Glutamatergic neuron (in vitro differentiated cells): ENCODE results near the gene SMC1B. TPM values are rescaled to one million over a fixed set of nuclear protein-coding genes. Genes with fewer than 3 reads are reported as not detected.

ENCODE experiments used
- DNase-seq: peaks from one replicate; pipeline ENCODE4 v3.0.0; 2022
- H3K27ac Mint-ChIP-seq: one replicate; pipeline ENCODE4 v1.8.0; 2020; ENCODE audit warnings: mild to moderate bottlenecking, mixed read lengths, inconsistent platforms; ENCODE audit not compliant: unreplicated experiment
- H3K27me3 Mint-ChIP-seq: one replicate; pipeline ENCODE4 v1.8.0; 2020; ENCODE audit warnings: mild to moderate bottlenecking, moderate library complexity, mixed read lengths, inconsistent platforms; ENCODE audit not compliant: unreplicated experiment
- H3K36me3 Mint-ChIP-seq: one replicate; pipeline ENCODE4 v1.8.0; 2020; ENCODE audit warnings: mild to moderate bottlenecking, mixed read lengths, inconsistent platforms; ENCODE audit not compliant: unreplicated experiment
- H3K4me1 Mint-ChIP-seq: one replicate; pipeline ENCODE4 v1.8.0; 2020; ENCODE audit warnings: mild to moderate bottlenecking, low read depth, mixed read lengths, inconsistent platforms; ENCODE audit not compliant: unreplicated experiment
- H3K4me3 Mint-ChIP-seq: one replicate; pipeline ENCODE4 v1.8.0; 2020; ENCODE audit warnings: mild to moderate bottlenecking, mixed read lengths, inconsistent platforms; ENCODE audit not compliant: unreplicated experiment
- H3K9me3 Mint-ChIP-seq: one replicate; pipeline ENCODE4 v1.8.0; 2020; ENCODE audit warnings: mild to moderate bottlenecking, moderate library complexity, mixed read lengths, inconsistent platforms; ENCODE audit not compliant: unreplicated experiment
- total RNA-seq: library from RNA; stranded (reverse); fragmentation: NEBNext Ultra II Directional; extraction: Animal tissue kit (Norgen Biotek cat#: 25700); gene quantifications from one replicate; pipeline ENCODE4 v1.2.1, GENCODE V29; 2021; ENCODE audit not compliant: unreplicated experiment
- TF ChIP-seq, protein P1 (sequence below): fragments of 200-600 bp; sonication (generic); IDR thresholded peaks from one replicate; pipeline ENCODE4 v1.5.0; 2021; ENCODE audit not compliant: partially characterized antibody, unreplicated experiment

The SMC1B gene
- total RNA-seq, 1 donor from 2014 or later: not detected

DNA sequence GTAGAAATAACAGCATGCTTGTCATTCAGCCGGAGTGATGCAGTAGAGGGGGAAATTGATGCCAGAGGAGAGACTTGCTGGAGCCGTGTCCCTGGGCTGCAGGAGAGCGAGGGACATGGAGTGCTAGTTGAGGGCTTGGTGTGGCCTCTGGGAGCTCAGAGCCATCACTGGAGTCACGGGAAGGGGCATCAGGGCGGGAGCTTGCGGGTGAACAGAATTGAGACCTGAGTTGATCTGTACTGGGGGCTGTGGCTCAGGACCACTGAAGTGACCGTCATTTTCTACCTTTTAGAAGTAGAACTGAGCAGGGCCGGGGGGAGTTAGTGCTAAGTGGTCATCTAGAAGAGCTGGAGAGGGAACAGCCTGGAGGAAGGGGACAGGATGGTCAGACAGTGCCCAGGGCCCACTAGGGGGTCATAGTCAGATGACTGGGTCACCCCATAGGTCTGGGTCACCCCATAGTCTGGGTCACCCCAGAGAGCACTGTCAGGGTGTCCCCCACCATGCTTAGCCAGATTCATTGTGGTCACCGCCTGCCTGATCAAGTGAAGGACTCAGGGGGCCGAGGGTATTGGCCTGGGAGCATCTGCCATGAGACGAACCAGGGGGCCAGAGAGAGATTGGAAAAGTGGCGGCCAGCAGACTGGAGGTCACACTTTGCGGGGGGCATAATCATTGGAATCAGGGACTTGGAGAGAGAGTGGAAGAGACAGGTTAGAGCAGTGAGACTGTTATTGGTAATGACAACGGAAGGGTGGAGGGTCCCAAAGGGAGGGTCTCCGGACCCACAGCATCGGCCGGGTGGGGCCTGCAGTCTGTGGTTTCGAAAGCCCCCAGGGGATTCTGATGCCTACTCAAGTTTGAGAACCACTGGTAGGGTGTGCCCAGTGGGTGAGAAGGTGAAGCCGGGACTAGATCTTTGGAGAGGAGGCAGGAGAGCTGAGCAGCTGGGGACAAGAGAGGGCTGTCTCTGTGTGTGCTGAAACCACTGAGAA is 15.3 kb upstream of the SMC1B start:
- H3K9me3 Mint-ChIP-seq: peaks cover 4% of the 10 kb centered on the region
- peaks cover 11% of the 10 kb centered on the region for H3K27me3 Mint-ChIP-seq
- DNase-seq: no peak
- H3K27ac Mint-ChIP-seq: no peak overlapping the region
- H3K4me3 Mint-ChIP-seq: no peak overlapping the region
- H3K36me3 Mint-ChIP-seq: peaks cover 5% of the 10 kb centered on the region
- TF ChIP-seq, protein P1, sequence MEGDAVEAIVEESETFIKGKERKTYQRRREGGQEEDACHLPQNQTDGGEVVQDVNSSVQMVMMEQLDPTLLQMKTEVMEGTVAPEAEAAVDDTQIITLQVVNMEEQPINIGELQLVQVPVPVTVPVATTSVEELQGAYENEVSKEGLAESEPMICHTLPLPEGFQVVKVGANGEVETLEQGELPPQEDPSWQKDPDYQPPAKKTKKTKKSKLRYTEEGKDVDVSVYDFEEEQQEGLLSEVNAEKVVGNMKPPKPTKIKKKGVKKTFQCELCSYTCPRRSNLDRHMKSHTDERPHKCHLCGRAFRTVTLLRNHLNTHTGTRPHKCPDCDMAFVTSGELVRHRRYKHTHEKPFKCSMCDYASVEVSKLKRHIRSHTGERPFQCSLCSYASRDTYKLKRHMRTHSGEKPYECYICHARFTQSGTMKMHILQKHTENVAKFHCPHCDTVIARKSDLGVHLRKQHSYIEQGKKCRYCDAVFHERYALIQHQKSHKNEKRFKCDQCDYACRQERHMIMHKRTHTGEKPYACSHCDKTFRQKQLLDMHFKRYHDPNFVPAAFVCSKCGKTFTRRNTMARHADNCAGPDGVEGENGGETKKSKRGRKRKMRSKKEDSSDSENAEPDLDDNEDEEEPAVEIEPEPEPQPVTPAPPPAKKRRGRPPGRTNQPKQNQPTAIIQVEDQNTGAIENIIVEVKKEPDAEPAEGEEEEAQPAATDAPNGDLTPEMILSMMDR: no peak
- peaks cover 4% of the 10 kb centered on the region for H3K4me1 Mint-ChIP-seq

DNA sequence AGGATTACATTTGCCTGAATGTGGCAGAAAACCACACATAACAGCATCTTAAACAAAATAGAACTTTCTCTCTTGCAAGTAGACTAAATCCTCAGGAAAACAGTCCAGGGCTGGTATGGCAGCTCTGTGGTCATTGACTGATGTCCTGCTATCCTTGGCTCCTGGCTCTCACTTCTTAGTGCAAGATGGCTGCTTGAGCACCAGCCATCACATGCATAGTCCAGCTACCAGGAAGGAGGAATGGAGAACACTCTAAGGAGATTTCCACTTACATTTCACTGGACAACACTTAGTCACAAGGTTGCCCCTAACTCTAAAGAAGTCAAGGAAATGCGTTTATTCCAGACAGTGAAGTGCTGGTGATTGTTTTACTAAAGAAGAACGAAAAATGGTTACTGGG is 13.7 kb upstream of the SMC1B start:
- DNase-seq: no peak
- TF ChIP-seq, protein P1: no peak
- Mint-ChIP-seq H3K36me3 (peaks cover 5% of the 10 kb centered on the region), H3K4me1 (peaks cover 4% of the 10 kb centered on the region), H3K9me3 (peaks cover 2% of the 10 kb centered on the region), H3K27me3 (peaks cover 13% of the 10 kb centered on the region), H3K27ac (no peak overlapping the region), H3K4me3 (no peak overlapping the region)

DNA sequence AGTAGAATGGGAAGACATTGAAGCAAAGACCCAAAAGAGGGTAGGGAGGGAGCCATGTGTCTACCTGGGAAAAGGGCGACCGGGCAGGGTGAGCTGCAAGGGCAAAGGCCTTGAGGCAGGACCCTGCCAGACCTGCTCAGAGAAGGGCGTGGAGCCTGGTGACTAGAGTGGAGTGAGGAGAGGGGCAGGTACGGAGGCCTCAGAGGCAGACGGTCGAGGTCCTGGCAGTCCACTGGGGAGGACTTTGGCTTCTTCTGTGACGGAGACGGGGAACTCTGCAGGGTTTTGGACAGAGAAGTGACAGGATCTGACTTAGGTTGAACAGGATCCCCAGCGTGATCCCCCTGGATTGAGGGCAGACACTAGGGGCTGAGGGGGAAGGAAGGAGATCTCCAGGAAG is 13.0 kb upstream of the SMC1B start:
- peaks cover 2% of the 10 kb centered on the region for H3K9me3 Mint-ChIP-seq
- peaks cover 5% of the 10 kb centered on the region for H3K36me3 Mint-ChIP-seq
- H3K4me3 Mint-ChIP-seq: no peak overlapping the region
- DNase-seq: no peak
- H3K4me1 Mint-ChIP-seq: peaks cover 4% of the 10 kb centered on the region
- H3K27ac Mint-ChIP-seq: no peak overlapping the region
- peaks cover 9% of the 10 kb centered on the region for H3K27me3 Mint-ChIP-seq
- TF ChIP-seq, protein P1: no peak

DNA sequence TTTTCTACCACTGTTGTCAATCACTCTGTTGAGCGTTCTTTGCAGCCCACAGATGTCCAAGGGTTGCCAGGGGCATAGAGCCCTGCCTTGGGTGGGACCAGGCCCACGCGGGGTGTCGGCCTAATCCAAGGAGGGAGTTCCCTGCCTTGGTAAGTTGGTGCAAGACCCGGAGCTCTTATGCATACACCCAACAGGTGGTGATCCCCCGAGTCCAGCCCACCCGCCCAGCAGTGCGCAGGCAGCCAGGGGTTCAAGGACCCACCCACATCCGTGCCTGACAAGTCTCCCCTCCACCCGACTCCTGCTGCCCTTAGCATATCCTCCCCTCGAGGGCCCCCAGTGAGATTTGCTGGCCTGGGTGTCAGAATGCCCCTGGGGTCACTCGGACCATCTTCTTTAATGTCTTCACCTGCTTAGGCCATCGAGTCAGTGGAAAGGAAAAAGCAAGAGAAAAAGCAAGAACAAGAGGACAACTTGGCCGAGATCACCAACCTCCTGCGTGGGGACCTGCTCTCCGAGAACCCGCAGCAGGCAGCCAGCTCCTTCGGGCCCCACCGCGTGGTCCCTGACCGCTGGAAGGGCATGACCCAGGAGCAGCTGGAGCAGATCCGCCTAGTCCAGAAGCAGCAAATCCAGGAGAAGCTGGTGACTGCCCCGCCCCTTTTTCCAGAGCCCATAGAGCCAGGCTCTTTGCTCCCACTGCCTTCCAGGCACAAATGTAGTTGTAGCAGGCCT is 12.3 kb upstream of the SMC1B start:
- Mint-ChIP-seq H3K27me3 (peaks cover 9% of the 10 kb centered on the region), H3K4me3 (no peak overlapping the region), H3K36me3 (peaks cover 5% of the 10 kb centered on the region), H3K4me1 (peaks cover 4% of the 10 kb centered on the region), H3K27ac (no peak overlapping the region), H3K9me3 (peaks cover 2% of the 10 kb centered on the region)
- TF ChIP-seq, protein P1: no peak
- no peak for DNase-seq
